Measurements from ENCODE around the gene SLIT1.

Gene SLIT1

GRCh38 chr10:97030894-97031293 lies 154.9 kb downstream of the SLIT1 start:
- H3K27me3 ChIP-seq (ENCODE audit: insufficient read depth, low read length), result no peaks in the 10 kb centered on the region
- H3K9me2 ChIP-seq (ENCODE audit: low read depth, low read length), result no peaks in the 10 kb centered on the region
- H3K9ac ChIP-seq (ENCODE audit: low read length), result no peak overlapping the region
- H3K9me3 ChIP-seq (ENCODE audit: low read length), result no peaks in the 10 kb centered on the region
- H3K36me3 ChIP-seq (ENCODE audit: insufficient read depth, low read length), result no peaks in the 10 kb centered on the region
- no peaks in the 10 kb centered on the region for H3K79me2 ChIP-seq (ENCODE audit: insufficient read depth, low read length)
- no peak overlapping the region for H3K4me2 ChIP-seq (ENCODE audit: low read length)
- H2AFZ ChIP-seq (ENCODE audit: low read length), result no peak overlapping the region
- H3K27ac ChIP-seq (ENCODE audit: low read depth, low read length, poor library complexity, severe bottlenecking), result no peak overlapping the region
- TF ChIP-seq, protein P1, sequence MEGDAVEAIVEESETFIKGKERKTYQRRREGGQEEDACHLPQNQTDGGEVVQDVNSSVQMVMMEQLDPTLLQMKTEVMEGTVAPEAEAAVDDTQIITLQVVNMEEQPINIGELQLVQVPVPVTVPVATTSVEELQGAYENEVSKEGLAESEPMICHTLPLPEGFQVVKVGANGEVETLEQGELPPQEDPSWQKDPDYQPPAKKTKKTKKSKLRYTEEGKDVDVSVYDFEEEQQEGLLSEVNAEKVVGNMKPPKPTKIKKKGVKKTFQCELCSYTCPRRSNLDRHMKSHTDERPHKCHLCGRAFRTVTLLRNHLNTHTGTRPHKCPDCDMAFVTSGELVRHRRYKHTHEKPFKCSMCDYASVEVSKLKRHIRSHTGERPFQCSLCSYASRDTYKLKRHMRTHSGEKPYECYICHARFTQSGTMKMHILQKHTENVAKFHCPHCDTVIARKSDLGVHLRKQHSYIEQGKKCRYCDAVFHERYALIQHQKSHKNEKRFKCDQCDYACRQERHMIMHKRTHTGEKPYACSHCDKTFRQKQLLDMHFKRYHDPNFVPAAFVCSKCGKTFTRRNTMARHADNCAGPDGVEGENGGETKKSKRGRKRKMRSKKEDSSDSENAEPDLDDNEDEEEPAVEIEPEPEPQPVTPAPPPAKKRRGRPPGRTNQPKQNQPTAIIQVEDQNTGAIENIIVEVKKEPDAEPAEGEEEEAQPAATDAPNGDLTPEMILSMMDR (IDR thresholded peaks at IDR 0.05; ENCODE audit: low read length), result no peak
- no peak for TF ChIP-seq EZH2 (IDR thresholded peaks at IDR 0.05; ENCODE audit: borderline replicate concordance, low read length)
- H4K20me1 ChIP-seq (ENCODE audit: insufficient read depth, low read length), result no peaks in the 10 kb centered on the region
- peaks cover 7% of the 10 kb centered on the region for H3K4me1 ChIP-seq (ENCODE audit: insufficient read depth, low read length, severe bottlenecking)
- no peak overlapping the region for H3K4me3 ChIP-seq (ENCODE audit: low read depth, low read length, poor library complexity, severe bottlenecking)
- no peaks in the 10 kb centered on the region for H3F3A ChIP-seq (ENCODE audit: insufficient read depth, low read length)

- TF ChIP-seq, protein P1 (IDR thresholded peaks at IDR 0.05; ENCODE audit: low read length), result no peak
- no peak for TF ChIP-seq EZH2 (IDR thresholded peaks at IDR 0.05; ENCODE audit: borderline replicate concordance, low read length)
- Histone ChIP-seq H3K36me3 (ENCODE audit: insufficient read depth, low read length) (no peaks in the 10 kb centered on the region), H3K79me2 (ENCODE audit: insufficient read depth, low read length) (no peaks in the 10 kb centered on the region), H3K4me3 (ENCODE audit: low read depth, low read length, poor library complexity, severe bottlenecking) (no peak overlapping the region), H3K9me3 (ENCODE audit: low read length) (no peaks in the 10 kb centered on the region), H3K4me1 (ENCODE audit: insufficient read depth, low read length, severe bottlenecking) (peaks cover 8% of the 10 kb centered on the region), H3K27ac (ENCODE audit: low read depth, low read length, poor library complexity, severe bottlenecking) (no peak overlapping the region), H3K27me3 (ENCODE audit: insufficient read depth, low read length) (no peaks in the 10 kb centered on the region), H3K4me2 (ENCODE audit: low read length) (no peak overlapping the region), H3F3A (ENCODE audit: insufficient read depth, low read length) (no peaks in the 10 kb centered on the region), H3K9ac (ENCODE audit: low read length) (no peak overlapping the region), H3K9me2 (ENCODE audit: low read depth, low read length) (no peaks in the 10 kb centered on the region), H4K20me1 (ENCODE audit: insufficient read depth, low read length) (no peaks in the 10 kb centered on the region), H2AFZ (ENCODE audit: low read length) (no peak overlapping the region)
These were observed 156.5 kb downstream of the SLIT1 start for GRCh38 chr10:97029271-97029670.

DNA sequence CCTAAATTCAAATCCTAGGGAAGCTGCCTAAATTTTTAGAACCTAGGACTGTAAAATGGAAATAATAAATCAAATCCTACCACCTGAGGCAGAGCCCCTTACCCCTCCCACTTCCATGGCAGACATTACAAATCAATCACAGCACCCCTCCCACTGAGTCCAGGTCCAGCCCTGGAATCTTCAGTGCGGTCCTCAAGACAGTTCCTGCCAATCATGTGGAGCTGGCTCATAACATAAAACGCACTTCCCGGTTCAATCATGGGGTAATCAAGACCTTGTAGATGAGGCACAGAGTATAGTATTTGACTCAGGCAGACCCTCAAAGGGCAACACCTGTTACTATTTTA lies 157.0 kb downstream of the SLIT1 start:
- H3K36me3 ChIP-seq (ENCODE audit: insufficient read depth, low read length), result no peaks in the 10 kb centered on the region
- H3K4me2 ChIP-seq (ENCODE audit: low read length), result no peak overlapping the region

More for the DNA sequence above, 157.0 kb downstream of the SLIT1 start:
- no peak for TF ChIP-seq EZH2 (IDR thresholded peaks at IDR 0.05; ENCODE audit: borderline replicate concordance, low read length)
- TF ChIP-seq, protein P1 (IDR thresholded peaks at IDR 0.05; ENCODE audit: low read length), result no peak
- Histone ChIP-seq H4K20me1 (ENCODE audit: insufficient read depth, low read length) (no peaks in the 10 kb centered on the region), H2AFZ (ENCODE audit: low read length) (no peak overlapping the region), H3F3A (ENCODE audit: insufficient read depth, low read length) (no peaks in the 10 kb centered on the region), H3K9ac (ENCODE audit: low read length) (no peak overlapping the region), H3K4me1 (ENCODE audit: insufficient read depth, low read length, severe bottlenecking) (peaks cover 13% of the 10 kb centered on the region), H3K9me3 (ENCODE audit: low read length) (no peaks in the 10 kb centered on the region), H3K9me2 (ENCODE audit: low read depth, low read length) (no peaks in the 10 kb centered on the region), H3K27me3 (ENCODE audit: insufficient read depth, low read length) (no peaks in the 10 kb centered on the region), H3K27ac (ENCODE audit: low read depth, low read length, poor library complexity, severe bottlenecking) (no peak overlapping the region), H3K79me2 (ENCODE audit: insufficient read depth, low read length) (no peaks in the 10 kb centered on the region), H3K4me3 (ENCODE audit: low read depth, low read length, poor library complexity, severe bottlenecking) (no peak overlapping the region)
